HG02852 (cell line): Measurements from ENCODE around the gene EPS8L2.
"Not testable (repeated sequence)": the region's sequence is repeated elsewhere in the genome, so short reads cannot be mapped to it uniquely, and the experiment has no call there.

Source experiments
- ATAC-seq: cut with Tn5 transposase; IDR thresholded peaks from one replicate; pipeline ENCODE4 v1.9.1; 2021; ENCODE audit warnings: mild to moderate bottlenecking, moderate library complexity; ENCODE audit not compliant: unreplicated experiment

The EPS8L2 gene

DNA sequence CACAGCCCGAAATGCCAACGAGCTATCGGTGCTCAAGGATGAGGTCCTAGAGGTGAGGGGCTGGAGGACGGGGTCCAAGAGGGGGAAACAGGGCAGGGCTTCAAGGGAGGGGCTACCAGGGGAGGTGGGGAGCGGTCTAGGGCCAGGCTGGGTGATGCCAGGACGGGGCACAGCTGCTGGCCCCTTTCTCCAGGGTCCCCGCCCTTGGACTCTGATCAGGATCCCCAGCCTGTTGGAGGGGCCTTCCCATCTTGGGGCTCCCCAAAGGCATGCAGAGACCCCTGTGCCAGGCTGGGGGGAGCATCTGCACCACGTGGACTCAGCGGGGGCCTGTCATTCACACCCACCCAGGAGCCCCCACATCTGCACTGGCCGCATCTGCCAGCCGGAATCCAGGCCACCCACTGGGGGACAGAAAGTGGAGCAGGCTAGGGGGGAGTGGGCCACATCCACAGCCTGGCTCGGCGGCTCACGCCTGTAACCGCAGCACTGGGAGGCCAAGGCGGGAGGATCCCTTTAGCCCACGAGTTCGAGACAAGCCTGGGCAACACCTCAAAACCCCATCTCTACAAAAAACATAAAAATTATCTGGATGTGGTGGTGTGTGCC, 18.9 kb downstream of the EPS8L2 start:
- ATAC-seq: no peak

DNA sequence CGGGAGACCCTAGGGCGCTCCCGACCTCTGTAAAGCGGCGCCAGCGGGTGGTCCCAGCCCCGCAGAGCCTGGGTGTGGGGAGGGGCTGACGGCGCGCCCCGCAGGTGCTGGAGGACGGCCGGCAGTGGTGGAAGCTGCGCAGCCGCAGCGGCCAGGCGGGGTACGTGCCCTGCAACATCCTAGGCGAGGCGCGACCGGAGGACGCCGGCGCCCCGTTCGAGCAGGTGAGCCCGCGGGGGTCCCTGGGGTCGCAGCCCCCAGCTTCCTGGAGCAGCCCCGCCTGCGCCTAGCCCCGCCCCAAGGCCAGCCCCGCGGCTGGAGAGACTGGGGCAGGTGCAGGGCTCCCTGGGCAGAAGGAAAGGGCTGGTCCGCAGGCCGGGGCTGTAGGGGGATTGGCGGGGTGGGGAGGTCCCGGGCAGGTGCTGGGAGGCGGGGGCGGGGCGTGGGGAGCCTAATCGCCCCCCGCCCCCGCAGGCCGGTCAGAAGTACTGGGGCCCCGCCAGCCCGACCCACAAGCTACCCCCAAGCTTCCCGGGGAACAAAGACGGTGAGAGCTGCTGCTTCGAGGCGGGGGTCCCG, 19.7 kb downstream of the EPS8L2 start:
- ATAC-seq: no peak

DNA sequence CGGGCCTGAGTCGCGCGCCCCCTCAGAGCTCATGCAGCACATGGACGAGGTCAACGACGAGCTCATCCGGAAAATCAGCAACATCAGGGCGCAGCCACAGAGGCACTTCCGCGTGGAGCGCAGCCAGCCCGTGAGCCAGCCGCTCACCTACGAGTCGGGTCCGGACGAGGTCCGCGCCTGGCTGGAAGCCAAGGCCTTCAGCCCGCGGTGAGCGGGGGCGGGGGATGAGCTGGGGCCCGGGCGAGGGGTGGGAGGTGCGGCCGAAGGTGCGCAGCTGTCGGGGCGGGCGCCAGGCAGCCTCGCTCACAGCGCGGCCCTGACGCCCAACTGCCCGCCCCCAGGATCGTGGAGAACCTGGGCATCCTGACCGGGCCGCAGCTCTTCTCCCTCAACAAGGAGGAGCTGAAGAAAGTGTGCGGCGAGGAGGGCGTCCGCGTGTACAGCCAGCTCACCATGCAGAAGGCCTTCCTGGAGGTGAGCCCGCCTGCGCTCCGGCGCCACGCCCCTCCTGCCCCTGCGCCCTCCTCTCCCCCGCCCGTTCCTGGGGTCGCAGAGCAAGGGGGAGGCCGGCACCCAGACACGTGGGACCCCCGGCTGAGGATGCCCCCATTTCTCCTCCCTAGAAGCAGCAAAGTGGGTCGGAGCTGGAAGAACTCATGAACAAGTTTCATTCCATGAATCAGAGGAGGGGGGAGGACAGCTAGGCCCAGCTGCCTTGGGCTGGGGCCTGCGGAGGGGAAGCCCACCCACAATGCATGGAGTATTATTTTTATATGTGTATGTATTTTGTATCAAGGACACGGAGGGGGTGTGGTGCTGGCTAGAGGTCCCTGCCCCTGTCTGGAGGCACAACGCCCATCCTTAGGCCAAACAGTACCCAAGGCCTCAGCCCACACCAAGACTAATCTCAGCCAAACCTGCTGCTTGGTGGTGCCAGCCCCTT, 20.5 kb downstream of the EPS8L2 start:
- no peak for ATAC-seq

DNA sequence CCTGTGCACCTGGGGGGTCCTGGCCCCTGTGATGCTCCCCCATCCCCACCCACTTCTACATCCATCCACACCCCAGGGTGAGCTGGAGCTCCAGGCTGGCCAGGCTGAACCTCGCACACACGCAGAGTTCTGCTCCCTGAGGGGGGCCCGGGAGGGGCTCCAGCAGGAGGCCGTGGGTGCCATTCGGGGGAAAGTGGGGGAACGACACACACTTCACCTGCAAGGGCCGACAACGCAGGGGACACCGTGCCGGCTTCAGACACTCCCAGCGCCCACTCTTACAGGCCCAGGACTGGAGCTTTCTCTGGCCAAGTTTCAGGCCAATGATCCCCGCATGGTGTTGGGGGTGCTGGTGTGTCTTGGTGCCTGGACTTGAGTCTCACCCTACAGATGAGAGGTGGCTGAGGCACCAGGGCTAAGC, 21.3 kb downstream of the EPS8L2 start:
- ATAC-seq: no peak

DNA sequence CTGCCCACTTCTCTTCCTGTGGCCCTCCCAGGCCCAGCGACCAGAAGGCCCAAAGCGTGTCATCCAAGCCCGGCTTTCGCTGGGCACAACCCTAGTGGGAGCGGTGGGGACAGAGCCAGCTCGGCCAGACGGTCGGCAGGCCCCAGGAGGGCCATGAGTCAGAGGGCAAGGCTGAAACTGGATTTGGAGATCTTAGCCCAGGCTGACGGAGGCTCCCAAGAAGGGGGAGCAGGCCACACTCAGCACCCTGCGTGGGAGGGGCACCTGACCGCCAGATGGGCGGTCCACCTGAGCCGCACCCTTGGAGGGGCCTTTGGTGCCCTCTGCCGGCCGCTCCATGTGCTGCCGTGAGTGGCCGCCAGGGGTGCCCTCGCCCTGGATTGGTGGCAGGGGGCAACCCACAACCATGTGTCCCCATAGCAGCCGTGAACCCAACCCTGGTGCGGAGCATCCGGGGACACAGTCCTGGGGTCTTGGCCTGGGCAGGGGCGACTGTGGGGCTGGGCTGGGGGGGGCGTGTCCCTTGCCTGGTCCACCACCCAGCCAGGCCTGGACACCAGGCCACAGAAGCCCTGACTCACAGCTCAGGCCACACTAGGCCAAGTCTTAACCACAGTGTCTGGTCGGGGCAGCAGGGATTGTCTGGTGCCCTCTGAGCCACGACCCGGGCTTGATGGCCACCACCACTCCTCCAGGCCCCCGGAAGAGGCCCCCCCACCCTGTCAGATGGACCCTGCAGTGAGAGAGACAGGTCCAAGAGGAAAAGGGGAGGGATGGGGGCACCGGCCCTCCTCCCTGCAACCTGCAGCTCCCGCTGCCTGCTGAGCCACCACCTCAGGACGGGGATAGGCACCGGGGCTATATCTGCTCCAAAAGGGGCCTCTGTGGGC, 22.1 kb downstream of the EPS8L2 start:
- ATAC-seq: no peak

DNA sequence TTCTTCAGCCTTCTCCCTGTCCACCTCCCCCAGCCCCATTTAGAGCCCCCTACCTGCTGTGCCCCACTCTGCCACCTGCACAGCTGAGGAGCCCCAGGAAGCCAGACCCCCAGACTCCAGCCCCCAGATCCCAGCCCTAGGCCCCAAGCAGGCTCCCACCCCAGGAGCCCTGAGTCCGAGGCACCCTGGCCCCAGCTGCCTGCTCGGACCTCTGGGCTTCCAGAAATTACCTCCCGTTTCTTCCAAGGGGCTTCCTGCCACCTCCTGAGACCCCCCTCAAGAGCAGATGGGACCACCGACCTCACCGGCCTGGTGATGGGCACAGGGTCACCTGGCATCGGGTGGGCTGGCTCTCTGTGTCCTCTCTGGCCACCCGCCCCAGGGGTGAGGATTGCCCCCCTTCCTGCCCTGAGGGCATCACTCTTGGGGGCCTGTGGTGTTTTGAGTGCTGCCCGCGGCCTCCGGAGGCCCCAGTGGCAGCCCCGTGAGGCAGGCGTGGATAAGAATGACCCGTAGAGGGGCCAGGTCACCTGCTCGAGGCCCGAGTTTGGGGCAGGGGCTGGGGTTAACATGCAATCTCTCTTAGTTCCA, 23.0 kb downstream of the EPS8L2 start:
- no peak for ATAC-seq

DNA sequence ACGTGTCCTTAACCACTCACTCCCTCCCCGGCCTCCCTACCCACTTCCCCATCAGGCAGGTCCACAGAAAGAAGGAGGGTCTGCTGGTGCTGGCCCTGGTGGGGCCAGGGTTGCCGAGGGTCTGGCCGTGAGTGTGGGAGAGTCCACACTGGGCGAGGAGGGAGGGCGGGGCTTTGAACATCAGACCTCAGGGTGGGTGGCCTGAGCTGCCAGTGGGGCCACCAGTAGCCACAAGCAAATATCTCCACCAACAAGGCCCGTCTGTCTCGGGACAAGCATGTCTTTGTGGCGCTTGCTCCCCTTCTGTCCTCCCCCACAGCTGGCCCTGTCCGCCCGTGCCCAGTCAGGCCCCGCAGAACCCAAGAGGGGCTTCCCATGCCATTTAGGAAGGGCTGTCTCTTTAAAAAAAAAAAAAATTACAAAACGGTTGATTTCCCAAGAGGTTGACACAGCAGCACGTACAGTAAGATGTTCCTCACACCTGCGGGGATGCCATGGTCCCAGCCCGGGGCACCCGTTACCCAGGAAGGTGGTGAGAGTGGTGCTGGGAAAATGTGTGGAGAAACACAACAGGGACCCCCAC, 23.6 kb downstream of the EPS8L2 start:
- no peak for ATAC-seq

DNA sequence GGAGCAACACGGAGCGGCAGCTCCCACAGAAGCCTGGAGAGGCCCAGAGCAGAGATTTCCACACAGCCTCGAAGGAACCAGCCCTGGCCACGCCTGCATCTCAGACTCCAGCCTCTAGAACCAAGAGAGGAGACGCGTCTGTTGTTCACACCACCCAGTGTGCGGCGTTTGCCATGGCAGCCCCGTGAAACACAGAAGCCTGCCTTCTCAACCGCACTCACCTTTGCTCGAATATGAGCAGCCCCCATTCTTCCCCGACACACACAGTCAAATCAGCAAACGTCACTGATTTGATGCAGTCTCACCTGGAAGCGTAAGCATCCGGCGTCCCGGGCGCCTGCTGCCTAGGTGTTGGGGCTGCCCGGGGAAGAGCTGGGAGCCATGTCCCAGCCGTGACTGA, 27.0 kb downstream of the EPS8L2 start:
- no peak for ATAC-seq

DNA sequence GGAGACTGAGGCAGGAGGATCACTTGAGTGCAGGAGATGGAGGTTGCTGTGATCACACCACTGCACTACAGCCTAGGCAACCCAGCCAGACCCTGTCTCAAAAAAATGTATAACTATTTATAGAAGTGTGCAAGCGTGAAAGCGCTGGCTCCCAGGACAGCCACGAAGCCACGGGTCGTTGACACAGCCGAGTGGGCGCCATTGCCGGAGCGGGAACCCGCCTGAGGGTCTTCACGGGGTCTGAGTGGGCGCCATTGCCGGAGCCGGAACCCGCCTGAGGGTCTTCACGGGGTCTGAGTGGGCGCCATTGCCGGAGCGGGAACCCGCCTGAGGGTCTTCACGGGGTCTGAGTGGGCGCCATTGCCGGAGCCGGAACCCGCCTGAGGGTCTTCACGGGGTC, 28.5 kb downstream of the EPS8L2 start:
- not testable (repeated sequence) for ATAC-seq

DNA sequence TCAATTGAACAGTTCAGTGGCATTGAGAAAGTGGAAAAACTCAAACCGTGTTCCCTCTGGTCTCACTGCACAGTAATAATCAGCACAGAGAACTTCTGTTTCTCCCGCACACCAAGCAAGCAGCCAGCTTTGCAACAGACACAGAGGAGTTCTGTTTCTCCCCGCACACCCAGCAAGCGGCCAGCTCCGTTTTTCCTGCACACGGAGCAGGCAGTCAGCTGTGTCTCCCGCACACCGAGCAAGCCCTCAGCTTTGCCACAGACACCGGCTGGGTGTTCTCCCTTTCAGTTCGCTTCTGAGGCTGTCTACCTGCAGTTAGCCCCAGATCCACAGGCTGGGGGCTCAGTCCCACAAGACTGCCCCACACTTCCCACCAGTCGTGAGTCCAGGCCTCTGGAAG, 31.3 kb downstream of the EPS8L2 start:
- no peak for ATAC-seq

DNA sequence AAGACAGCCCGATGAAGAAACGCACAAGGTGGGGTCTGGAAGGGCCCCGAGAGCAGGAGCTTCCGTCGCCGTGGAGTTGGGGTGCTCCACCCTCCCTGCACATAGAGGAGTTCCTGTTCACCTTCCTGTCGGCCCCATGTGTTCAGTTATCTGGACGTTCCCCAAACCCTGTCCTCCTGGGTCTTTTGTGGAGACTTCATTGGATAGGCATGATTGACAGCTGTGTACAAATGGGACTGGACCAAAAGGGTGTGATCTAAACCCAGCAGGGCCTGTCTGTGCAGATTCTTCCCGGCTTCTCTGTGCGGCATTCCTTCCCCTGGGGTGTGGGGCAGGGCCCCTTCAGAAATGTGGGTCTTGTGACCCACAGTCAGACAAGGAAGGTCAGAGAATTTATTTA, 31.9 kb downstream of the EPS8L2 start:
- ATAC-seq: not testable (repeated sequence)

DNA sequence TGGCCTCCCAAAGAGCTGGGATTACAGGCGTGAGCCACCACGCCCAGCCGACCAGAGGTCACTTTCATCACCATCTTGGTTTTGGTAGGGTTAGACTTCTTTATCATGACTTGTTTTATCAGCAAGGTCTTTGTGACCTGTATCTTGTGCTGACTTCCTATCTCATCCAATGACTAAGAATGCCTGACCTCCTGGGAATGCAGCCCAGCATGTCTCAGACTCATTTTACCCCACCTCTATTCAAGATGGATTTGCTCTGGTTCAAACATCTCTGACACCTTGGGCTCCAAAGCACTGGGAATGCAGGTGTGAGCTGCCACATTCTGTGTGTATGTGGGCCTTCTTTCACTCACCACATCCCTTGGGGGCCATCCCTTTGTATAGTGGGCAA, 36.1 kb downstream of the EPS8L2 start:
- ATAC-seq: no peak

DNA sequence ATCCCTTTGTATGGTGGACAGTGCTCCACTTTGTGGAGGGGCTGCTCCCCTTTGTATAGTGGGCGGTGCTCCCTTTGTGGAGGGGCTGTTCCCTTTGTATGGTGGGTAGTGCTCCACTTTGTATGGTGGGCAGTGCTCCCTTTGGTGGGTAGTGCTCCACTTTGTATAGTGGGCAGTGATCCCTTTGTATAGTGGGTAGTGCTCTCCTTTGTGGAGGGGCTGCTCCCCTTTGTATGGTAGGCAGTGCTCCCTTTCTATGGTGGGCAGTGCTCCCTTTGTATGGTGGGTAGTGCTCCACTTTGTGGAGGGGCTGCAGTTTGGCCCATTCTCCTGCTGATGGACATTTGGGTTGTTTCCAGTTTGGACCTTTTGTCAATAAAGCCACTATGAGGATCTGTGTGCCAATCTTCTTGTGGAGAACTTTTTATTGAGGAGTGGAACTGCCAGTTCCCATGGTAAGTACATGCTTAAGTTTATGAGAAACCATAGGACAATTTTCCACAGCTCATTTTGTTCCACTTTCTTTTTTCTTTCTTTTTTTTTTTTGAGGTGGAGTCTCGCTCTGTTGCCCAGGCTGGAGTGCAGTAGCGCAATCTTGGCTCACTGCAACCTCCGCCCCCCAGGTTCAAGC, 36.7 kb downstream of the EPS8L2 start:
- no peak for ATAC-seq

DNA sequence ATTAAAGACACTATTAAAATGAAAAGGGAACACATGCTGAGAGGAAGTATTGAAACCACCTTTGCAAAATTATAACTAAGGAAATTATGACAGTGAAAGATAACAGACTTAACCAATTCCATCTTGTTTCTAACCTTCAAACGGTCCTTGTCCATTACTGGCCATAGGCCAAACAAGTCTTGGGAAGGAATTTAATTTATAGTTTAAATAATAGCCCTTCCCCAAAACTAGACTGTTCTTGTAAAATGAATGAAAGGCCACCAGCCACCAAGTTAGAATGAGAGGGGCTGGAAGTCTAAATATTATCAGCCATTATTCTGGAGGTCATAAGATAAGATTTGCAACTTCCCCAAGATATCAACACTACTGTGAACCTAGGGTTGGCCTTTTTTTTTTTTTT, 39.4 kb downstream of the EPS8L2 start:
- ATAC-seq: no peak

DNA sequence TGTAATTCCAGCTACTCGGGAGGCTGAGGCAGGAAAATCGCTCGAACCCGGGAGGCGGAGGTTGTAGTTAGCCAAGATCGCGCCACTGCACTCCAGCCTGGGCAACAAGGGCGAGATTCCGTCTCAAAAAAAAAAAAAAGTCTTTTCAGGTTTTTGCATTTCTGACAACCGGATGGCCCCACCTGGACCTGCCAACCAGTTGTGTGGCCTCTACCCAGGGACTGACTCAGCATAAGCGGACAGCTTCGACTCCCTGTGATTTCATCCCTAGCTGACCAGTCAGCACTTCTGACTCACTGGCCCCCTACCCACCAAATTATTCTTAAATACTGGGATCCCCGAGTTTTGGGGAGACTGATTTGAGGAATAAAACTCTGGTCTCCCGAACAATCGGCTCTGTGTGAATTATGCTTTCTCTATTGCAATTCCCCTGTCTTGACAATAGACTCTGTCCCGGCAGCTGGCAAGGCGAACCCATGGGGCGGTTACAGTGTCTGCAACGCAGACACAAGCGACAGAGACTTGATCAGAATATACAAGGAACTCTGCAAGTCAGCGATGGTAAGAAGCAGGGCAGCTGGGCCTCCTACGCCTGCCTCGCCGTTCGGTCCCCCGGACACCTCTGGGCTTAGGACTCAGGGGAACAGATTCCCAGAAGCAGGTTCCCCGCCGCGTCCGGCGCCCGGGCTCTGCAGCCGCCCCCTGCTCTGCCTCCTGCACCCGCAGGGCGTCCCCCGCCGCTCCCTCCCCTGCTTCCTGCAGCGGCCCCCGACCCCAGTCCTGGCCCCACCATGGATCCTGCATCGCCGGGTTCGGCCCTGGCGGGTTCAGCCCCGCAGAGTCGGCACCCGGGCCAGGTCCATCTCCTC, 40.5 kb downstream of the EPS8L2 start:
- ATAC-seq: peak; percentile 28

DNA sequence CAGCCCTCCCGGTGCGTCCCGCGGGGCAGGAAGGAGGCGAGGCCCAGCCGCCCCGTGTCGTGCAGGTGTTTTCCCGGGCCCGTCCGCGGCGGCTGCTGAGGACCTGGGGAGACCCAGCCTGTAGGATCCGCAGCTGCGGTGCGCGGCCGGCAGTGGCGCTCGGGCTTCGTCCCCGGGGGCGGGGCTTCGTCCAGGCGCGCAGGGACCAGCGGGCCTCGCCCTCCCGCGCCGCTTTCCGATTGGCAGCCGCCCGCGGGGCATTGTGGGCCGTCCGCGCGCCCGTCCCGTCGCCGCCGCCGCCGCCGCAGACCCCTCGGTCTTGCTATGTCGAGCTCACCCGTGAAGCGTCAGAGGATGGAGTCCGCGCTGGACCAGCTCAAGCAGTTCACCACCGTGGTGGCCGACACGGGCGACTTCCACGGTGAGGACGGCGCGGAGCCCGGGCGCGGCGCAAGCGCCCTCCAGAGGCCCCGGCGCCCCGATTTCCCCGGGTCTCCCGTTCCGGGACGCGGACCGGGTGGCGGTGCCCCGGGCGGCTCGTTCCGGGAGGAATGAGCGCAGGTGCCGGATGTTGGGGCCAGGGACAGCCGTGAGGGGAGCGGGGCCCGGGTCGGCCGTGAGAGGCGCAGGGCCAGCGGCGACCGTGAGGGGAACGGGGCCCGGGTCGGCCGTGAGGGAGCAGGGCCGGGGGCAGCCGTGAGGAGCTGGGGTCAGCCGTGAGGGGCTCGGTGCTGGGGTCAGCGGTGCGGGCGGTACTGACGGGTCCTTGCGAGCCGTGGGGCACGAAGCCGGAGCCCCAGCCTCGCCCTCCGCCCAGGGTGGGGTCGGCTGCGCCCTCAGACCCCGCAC, 41.4 kb downstream of the EPS8L2 start, which contains the start of gene TALDO1:
Gene TALDO1 (plus strand): TSS at position 307 of the 849 bp plus-strand sequence. CDS start 18 bp downstream, at position 325.
- ATAC-seq: peak; percentile 92

DNA sequence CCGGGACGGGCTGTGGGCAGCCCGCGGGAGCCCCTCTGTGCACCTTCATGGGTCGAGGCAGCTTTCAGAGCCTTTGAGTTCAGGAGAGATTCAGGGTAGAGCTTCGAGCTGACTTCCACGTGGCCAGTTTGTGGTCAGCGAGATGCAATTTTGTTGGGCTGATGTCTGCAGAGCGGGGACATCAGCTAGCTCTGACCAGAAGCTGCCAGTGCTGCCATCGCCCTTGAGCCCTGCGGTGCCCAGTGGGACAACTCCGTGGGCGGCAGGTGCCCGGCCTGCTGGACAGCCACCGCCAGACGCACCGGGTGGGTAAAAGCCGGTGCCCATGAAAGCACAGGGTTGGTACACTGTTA, 42.0 kb downstream of the EPS8L2 start:
- peak; percentile 4 for ATAC-seq

DNA sequence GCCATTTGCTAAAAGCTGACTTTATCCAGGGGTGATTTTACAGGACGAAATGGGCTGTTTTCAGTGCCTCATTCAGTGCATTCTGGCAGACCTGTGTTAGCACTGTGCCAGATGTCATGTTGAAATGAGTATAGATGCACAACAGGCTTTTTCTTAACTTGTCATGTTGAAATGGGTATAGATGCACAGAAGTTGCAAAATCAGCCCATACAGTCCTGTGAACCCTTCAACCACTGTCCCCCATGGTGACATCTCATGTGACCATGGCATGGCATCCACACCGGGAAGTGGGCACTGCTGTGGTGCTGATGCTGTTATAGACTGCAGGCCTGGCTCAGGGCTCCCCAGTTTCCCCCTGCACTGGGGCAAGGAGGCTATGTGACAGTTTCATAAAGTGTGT, 43.7 kb downstream of the EPS8L2 start:
- ATAC-seq: no peak
